ENCODE measurements around the gene LRRC10.
"Not testable (repeated sequence)": the region's sequence is repeated elsewhere in the genome, so short reads cannot be mapped to it uniquely, and the experiment has no call there.

LRRC10 gene

GRCh38 chr12:69619050-69619449, 8.3 kb upstream of the LRRC10 start:
- DNase-seq (ENCODE audit: low read depth in 2 of 2): no peak

GRCh38 chr12:69616025-69616424, 5.3 kb upstream of the LRRC10 start:
- no peak for DNase-seq (ENCODE audit: low read depth in 2 of 2)

- DNase-seq (ENCODE audit: low read depth in 2 of 2): no peak
Measured at GRCh38 chr12:69613351-69613750, 2.6 kb upstream of the LRRC10 start.

- no peak for DNase-seq (ENCODE audit: low read depth in 2 of 2)
Measured at GRCh38 chr12:69610126-69610525, 581 bp downstream of the LRRC10 start.

GRCh38 chr12:69608114-69608513, 2.6 kb downstream of the LRRC10 start:
- DNase-seq (ENCODE audit: low read depth in 2 of 2): no peak

GRCh38 chr12:69604275-69604674, 6.4 kb downstream of the LRRC10 start:
- DNase-seq (ENCODE audit: low read depth in 2 of 2): not testable (repeated sequence)

GRCh38 chr12:69603556-69603955, 7.2 kb downstream of the LRRC10 start:
- not testable (repeated sequence) for DNase-seq (ENCODE audit: low read depth in 2 of 2)

GRCh38 chr12:69602954-69603353, 7.8 kb downstream of the LRRC10 start:
- DNase-seq (ENCODE audit: low read depth in 2 of 2): no peak

GRCh38 chr12:69601962-69602685, 8.6 kb downstream of the LRRC10 start:
- DNase-seq (ENCODE audit: low read depth in 2 of 2): no peak

- DNase-seq (ENCODE audit: low read depth in 2 of 2): no peak
Measured at GRCh38 chr12:69600804-69601203, 9.9 kb downstream of the LRRC10 start.

- DNase-seq (ENCODE audit: low read depth in 2 of 2): no peak
Measured at GRCh38 chr12:69598174-69598753, 12.4 kb downstream of the LRRC10 start.

- DNase-seq (ENCODE audit: low read depth in 2 of 2): no peak
Measured at GRCh38 chr12:69595689-69596088, 15.0 kb downstream of the LRRC10 start.

- DNase-seq (ENCODE audit: low read depth in 2 of 2): no peak
Measured at GRCh38 chr12:69589082-69589481, 21.6 kb downstream of the LRRC10 start.

GRCh38 chr12:69588527-69588926, 22.2 kb downstream of the LRRC10 start:
- no peak for DNase-seq (ENCODE audit: low read depth in 2 of 2)

- peak; percentile 95 for DNase-seq (ENCODE audit: low read depth in 2 of 2)
Measured at GRCh38 chr12:69585189-69586062, 25.3 kb downstream of the LRRC10 start, which contains the start of gene CCT2. Gene CCT2 (plus strand): TSS chr12:69585459. CDS start chr12:69585522, 63 bp downstream.

GRCh38 chr12:69583203-69583602, 27.5 kb downstream of the LRRC10 start:
- no peak for DNase-seq (ENCODE audit: low read depth in 2 of 2)

- no peak for DNase-seq (ENCODE audit: low read depth in 2 of 2)
Measured at GRCh38 chr12:69580074-69580473, 30.6 kb downstream of the LRRC10 start.

GRCh38 chr12:69579029-69579428, 31.7 kb downstream of the LRRC10 start:
- DNase-seq (ENCODE audit: low read depth in 2 of 2): no peak

GRCh38 chr12:69578283-69578682, 32.4 kb downstream of the LRRC10 start:
- no peak for DNase-seq (ENCODE audit: low read depth in 2 of 2)

- DNase-seq (ENCODE audit: low read depth in 2 of 2): no peak
Measured at GRCh38 chr12:69575346-69575745, 35.4 kb downstream of the LRRC10 start.

GRCh38 chr12:69570545-69571399, 39.9 kb downstream of the LRRC10 start:
- peak in 1 of 2 donors; percentile 18 for DNase-seq (ENCODE audit: low read depth in 2 of 2)

Data from stimulated activated CD4-positive, alpha-beta T cell treated with anti-CD3 and anti-CD28 coated beads, Interleukin-15, amount 100 ng/mL, for 48 hours (primary cell).